Testis (tissue), 3 donors: ENCODE measurements around the gene UBE2E2. TPM values are rescaled to one million over a fixed set of nuclear protein-coding genes. Genes with fewer than 3 reads are reported as not detected.

Source experiments
- DNase-seq: peaks from one replicate; pipeline ENCODE4 v3.0.0-alpha.2; 2019
- H3K27ac ChIP-seq, 2 donors: fragments of 200-600 bp; sonication (generic); one replicate each; pipeline ENCODE4 v1.5.1; 2019
- H3K27me3 ChIP-seq: fragments of 200-600 bp; sonication (generic); one replicate; pipeline ENCODE4 v1.5.1; 2019
- H3K36me3 ChIP-seq: fragments of 200-600 bp; sonication (generic); one replicate; pipeline ENCODE4 v1.5.1; 2017; ENCODE audit warnings: low read depth; ENCODE audit errors: missing control alignments
- H3K4me1 ChIP-seq: fragments of 200-600 bp; sonication (generic); one replicate; pipeline ENCODE4 v1.5.1; 2019
- H3K4me3 ChIP-seq, 2 donors: fragments of 200-600 bp; sonication (generic); one replicate each; pipeline ENCODE4 v1.5.1; 2017 to 2019
- H3K9me3 ChIP-seq: fragments of 200-600 bp; sonication (generic); one replicate; pipeline ENCODE4 v1.5.1; 2017
- POLR2A ChIP-seq: fragments of 450-650 bp; IDR thresholded peaks from one replicate; pipeline ENCODE4 v1.6.1; 2017; ENCODE audit warnings: antibody characterized with exemption, mild to moderate bottlenecking, moderate library complexity
- WGBS, 2 donors: methylation state at CpG; one replicate each; pipeline ENCODE4 v1.1.5; 2018; 5-methylcytosine and 5-hydroxymethylcytosine counted together
- intact Hi-C: fragments of 100-400 bp; cut with DNase I; formaldehyde crosslinking; loops from one replicate; pipeline ENCODE4 v1.15.1; 2023; ENCODE audit warnings: low total_unique reads
- polyA plus RNA-seq: library from polyadenylated mRNA; stranded (reverse); fragments of 350-450 nt; fragmentation: Illumina TruSeq; extraction: RNeasy Lipid Tissue Mini Kit (QIAGEN cat#74804); gene quantifications from one replicate; pipeline ENCODE4 v1.2.3, GENCODE V29; 2014; ENCODE audit warnings: low read depth, low replicate concordance; ENCODE audit not compliant: insufficient read depth
- total RNA-seq, 2 donors: library from RNA; depleted of rRNA; stranded (reverse); fragments of >200 nt; gene quantifications; one replicate each; pipeline ENCODE4 v1.2.3, GENCODE V29; 2016
- TF ChIP-seq, protein P1 (sequence below), 3 experiments: fragments of 450-650 bp in 2 of 3; fragments of 200-600 bp in 1 of 3; sonication (generic) in 1 of 3; IDR thresholded peaks; one replicate each; pipeline ENCODE4 v1.5.1; 2016 to 2019; ENCODE audit warnings: antibody characterized with exemption in 3 of 3, mild to moderate bottlenecking in 2 of 3, moderate library complexity in 1 of 3

The UBE2E2 gene
- total and polyA plus RNA-seq, 3 donors from 2014 or later = 45.5 to 94.2 (median 48.7) TPM

- no peak for DNase-seq
- Histone ChIP-seq H3K4me3 (no peak overlapping the region), H3K27me3 (no peaks in the 10 kb centered on the region), H3K9me3 (no peaks in the 10 kb centered on the region), H3K27ac (no peak overlapping the region), H3K4me1 (no peaks in the 10 kb centered on the region), H3K36me3 (no peaks in the 10 kb centered on the region)
- WGBS, 2 donors = 77 to 84% methylated on average over 4 of the region's 4 CpGs
- TF ChIP-seq, protein P1, sequence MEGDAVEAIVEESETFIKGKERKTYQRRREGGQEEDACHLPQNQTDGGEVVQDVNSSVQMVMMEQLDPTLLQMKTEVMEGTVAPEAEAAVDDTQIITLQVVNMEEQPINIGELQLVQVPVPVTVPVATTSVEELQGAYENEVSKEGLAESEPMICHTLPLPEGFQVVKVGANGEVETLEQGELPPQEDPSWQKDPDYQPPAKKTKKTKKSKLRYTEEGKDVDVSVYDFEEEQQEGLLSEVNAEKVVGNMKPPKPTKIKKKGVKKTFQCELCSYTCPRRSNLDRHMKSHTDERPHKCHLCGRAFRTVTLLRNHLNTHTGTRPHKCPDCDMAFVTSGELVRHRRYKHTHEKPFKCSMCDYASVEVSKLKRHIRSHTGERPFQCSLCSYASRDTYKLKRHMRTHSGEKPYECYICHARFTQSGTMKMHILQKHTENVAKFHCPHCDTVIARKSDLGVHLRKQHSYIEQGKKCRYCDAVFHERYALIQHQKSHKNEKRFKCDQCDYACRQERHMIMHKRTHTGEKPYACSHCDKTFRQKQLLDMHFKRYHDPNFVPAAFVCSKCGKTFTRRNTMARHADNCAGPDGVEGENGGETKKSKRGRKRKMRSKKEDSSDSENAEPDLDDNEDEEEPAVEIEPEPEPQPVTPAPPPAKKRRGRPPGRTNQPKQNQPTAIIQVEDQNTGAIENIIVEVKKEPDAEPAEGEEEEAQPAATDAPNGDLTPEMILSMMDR (IDR thresholded peaks at IDR 0.05) = no peak
- intact Hi-C loops = no loop called here
Measured at GRCh38 chr3:23537101-23537551, 334.0 kb downstream of the UBE2E2 start.

- 64 to 68% methylated on average over 2 of the region's 2 CpGs for WGBS, 2 donors
- Histone ChIP-seq H3K4me3 (no peak overlapping the region), H3K27ac (no peak overlapping the region), H3K9me3 (no peaks in the 10 kb centered on the region), H3K36me3 (no peaks in the 10 kb centered on the region), H3K4me1 (no peaks in the 10 kb centered on the region), H3K27me3 (no peaks in the 10 kb centered on the region)
- DNase-seq = no peak
- intact Hi-C loops = no loop called here
- no peak for TF ChIP-seq POLR2A
- TF ChIP-seq, protein P1 (IDR thresholded peaks at IDR 0.05) = no peak
Measured at GRCh38 chr3:23539185-23539584, 336.1 kb downstream of the UBE2E2 start.

- intact Hi-C loops = no loop called here
Measured at GRCh38 chr3:23540600-23540999, 337.5 kb downstream of the UBE2E2 start.

DNA sequence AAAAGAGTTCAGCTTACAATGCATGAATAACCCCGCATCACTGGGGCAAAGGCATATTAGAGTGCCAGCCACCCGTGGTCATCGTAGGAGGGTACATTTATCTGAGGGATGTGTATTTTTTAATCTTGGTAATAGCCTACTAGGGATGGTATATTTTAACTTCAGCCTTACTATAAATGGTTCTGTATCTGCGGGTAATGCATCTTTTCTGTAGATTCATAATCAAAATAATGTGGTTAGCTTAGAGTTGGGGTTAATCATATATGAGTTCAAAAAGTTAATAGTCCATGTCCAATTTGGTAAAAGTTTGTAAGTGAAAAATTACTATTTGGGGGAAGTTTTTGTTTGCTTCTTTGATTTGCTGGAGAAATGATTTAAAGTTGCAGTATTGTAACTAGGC, 339.0 kb downstream of the UBE2E2 start:
- no peaks in the 10 kb centered on the region for H3K36me3 ChIP-seq
- 81 to 91% methylated on average over 4 of the region's 4 CpGs for WGBS, 2 donors
- H3K27me3 ChIP-seq = no peaks in the 10 kb centered on the region
- intact Hi-C loops = no loop called here
- H3K27ac ChIP-seq = no peak overlapping the region
- H3K4me1 ChIP-seq = no peaks in the 10 kb centered on the region
- DNase-seq = no peak
- TF ChIP-seq, protein P1 (IDR thresholded peaks at IDR 0.05) = no peak
- no peak for TF ChIP-seq POLR2A
- no peaks in the 10 kb centered on the region for H3K9me3 ChIP-seq
- no peak overlapping the region for H3K4me3 ChIP-seq

More at GRCh38 chr3:23540600-23540999, 337.5 kb downstream of the UBE2E2 start:
- no peaks in the 10 kb centered on the region for H3K27me3 ChIP-seq
- TF ChIP-seq, protein P1 (IDR thresholded peaks at IDR 0.05) = no peak
- TF ChIP-seq POLR2A = no peak
- no peaks in the 10 kb centered on the region for H3K4me1 ChIP-seq
- H3K27ac ChIP-seq = no peak overlapping the region
- DNase-seq = no peak
- H3K36me3 ChIP-seq = no peaks in the 10 kb centered on the region
- no peaks in the 10 kb centered on the region for H3K9me3 ChIP-seq
- no peak overlapping the region for H3K4me3 ChIP-seq
- 84 to 89% methylated on average over 4 of the region's 4 CpGs for WGBS, 2 donors

DNA sequence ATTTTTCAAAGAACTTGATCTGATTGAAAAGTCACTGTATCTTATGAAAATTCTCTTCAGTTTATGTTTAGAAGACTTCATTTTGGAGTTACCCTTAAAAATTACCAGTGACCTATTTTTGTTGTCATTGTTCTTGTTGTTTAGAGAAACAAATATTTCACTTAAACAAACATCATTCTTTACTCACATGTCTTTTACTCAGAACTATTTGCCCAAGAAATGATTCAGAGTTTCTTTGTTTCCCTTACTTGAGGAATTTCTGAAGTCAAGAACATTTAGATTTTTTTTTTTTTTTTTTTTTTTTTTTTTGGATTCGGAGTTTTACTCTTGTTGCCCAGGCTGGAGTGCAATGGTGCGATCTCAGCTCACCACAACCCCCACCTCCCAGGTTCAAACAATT, 343.1 kb downstream of the UBE2E2 start:
- no peak overlapping the region for H3K4me3 ChIP-seq
- WGBS, 2 donors = 72 to 87% methylated on average over 2 of the region's 2 CpGs
- no peaks in the 10 kb centered on the region for H3K27me3 ChIP-seq
- intact Hi-C loops = no loop called here
- no peak for TF ChIP-seq POLR2A
- TF ChIP-seq, protein P1 (IDR thresholded peaks at IDR 0.05) = no peak
- no peaks in the 10 kb centered on the region for H3K9me3 ChIP-seq
- DNase-seq = no peak
- H3K4me1 ChIP-seq = no peaks in the 10 kb centered on the region
- H3K27ac ChIP-seq = no peak overlapping the region
- H3K36me3 ChIP-seq = no peaks in the 10 kb centered on the region
